ENCODE results near the gene NLRP9. TPM values are rescaled to one million over a fixed set of nuclear protein-coding genes. Genes with fewer than 3 reads are reported as not detected.

The NLRP9 gene
- total RNA-seq, 1 experiment from 2014 or later, result not detected

GRCh38 chr19:55666343-55667005, 71.7 kb downstream of the NLRP9 start (continued):
- no peak for TF ChIP-seq CBFB (CRISPR knock-in tag; IDR thresholded peaks at IDR 0.05; ENCODE audit: low read depth)
- TF ChIP-seq HMGXB4 (CRISPR knock-in tag; IDR thresholded peaks at IDR 0.05), result no peak
- no peak for TF ChIP-seq ETV6 (CRISPR knock-in tag; IDR thresholded peaks at IDR 0.05)
- TF ChIP-seq CDX4 (CRISPR knock-in tag; IDR thresholded peaks at IDR 0.05; ENCODE audit: borderline replicate concordance), result no peak
- TF ChIP-seq CREB1 (CRISPR knock-in tag; IDR thresholded peaks at IDR 0.05), result no peak
- no peak for TF ChIP-seq AR (CRISPR knock-in tag; IDR thresholded peaks at IDR 0.05)
- no peak for TF ChIP-seq USF1 (CRISPR knock-in tag; IDR thresholded peaks at IDR 0.05)
- TF ChIP-seq ZNF423 (CRISPR knock-in tag; IDR thresholded peaks at IDR 0.05), result no peak
- no peak for TF ChIP-seq MAX (CRISPR knock-in tag; IDR thresholded peaks at IDR 0.05)

- no peaks in the 10 kb centered on the region; the same call in 1 of the 2 replicates for H3K27me3 Mint-ChIP-seq (ENCODE audit: low read depth)
- H3K27ac Mint-ChIP-seq, result no peak overlapping the region
- H3K4me3 Mint-ChIP-seq, result no peak overlapping the region
- no peak for TF ChIP-seq NFE2L1 (CRISPR knock-in tag; IDR thresholded peaks at IDR 0.05)
- TF ChIP-seq JAZF1 (CRISPR knock-in tag; IDR thresholded peaks at IDR 0.05), result no peak
- DNase-seq (ENCODE audit: low spot score), result no peak
- ChIA-PET POLR2A (interaction anchor here (2.1 kb wide), 1 partner anchor 11 kb away, joined by 5 read pairs; no protein-coding TSS in a partner anchor), CTCF (no interaction called here)
- peaks cover 3% of the 10 kb centered on the region for H3K4me1 Mint-ChIP-seq
- H3K36me3 Mint-ChIP-seq, result peaks cover 57% of the 10 kb centered on the region
- no peak for ATAC-seq
- no peaks in the 10 kb centered on the region for H3K9me3 Mint-ChIP-seq
Observed at GRCh38 chr19:55663846-55664536, 74.2 kb downstream of the NLRP9 start.

- peaks cover 20% of the 10 kb centered on the region for H3K4me1 Mint-ChIP-seq
- H3K4me3 Mint-ChIP-seq, result no peak overlapping the region
- no peak for ATAC-seq
Observed at GRCh38 chr19:55661826-55662225, 76.4 kb downstream of the NLRP9 start.

More at GRCh38 chr19:55661826-55662225, 76.4 kb downstream of the NLRP9 start:
- H3K9me3 Mint-ChIP-seq, result no peaks in the 10 kb centered on the region
- H3K27ac Mint-ChIP-seq, result peak overlapping the region; percentile 17; the same call in 1 of the 2 replicates
- ChIA-PET CTCF (interaction anchor here (1.0 kb wide), 1 partner anchor 10 kb away, joined by 3 read pairs; no protein-coding TSS in a partner anchor), POLR2A (no interaction called here)
- TF ChIP-seq ZNF281 (CRISPR knock-in tag; IDR thresholded peaks at IDR 0.05), result no peak
- TF ChIP-seq GTF2I (CRISPR knock-in tag; conservative IDR thresholded peaks at IDR 0.05), result no peak
- TF ChIP-seq SP1 (CRISPR knock-in tag; conservative IDR thresholded peaks at IDR 0.05), result no peak
- DNase-seq (ENCODE audit: low spot score), result no peak
- H3K27me3 Mint-ChIP-seq (ENCODE audit: low read depth), result no peaks in the 10 kb centered on the region; the same call in 1 of the 2 replicates
- peaks cover 53% of the 10 kb centered on the region for H3K36me3 Mint-ChIP-seq
